PC-9 (cell line): ENCODE measurements around the gene MIEN1. TPM values are rescaled to one million over a fixed set of nuclear protein-coding genes. Genes with fewer than 3 reads are reported as not detected.

Experiments
- BruUV-seq: library from RNA; stranded (reverse); fragments of 400-500 nt; replicated peaks from 2 replicates; lab custom pipeline; 2021; lab: Mats Ljungman, UMichigan
- CTCF ChIA-PET: fragments of 300-600 bp; sonication (Branson Sonifier 250); formaldehyde crosslinking; loops from one replicate; lab custom pipeline; 2022; ENCODE audit warnings: antibody characterized with exemption; lab: Charles Lee
- POLR2A ChIA-PET: fragments of 300-600 bp; sonication (Branson Sonifier 250); formaldehyde crosslinking; loops from one replicate; lab custom pipeline; 2022; ENCODE audit warnings: antibody characterized with exemption; ENCODE audit not compliant: unreplicated experiment; lab: Charles Lee
- DNase-seq, 2 experiments: peaks; one replicate each; pipeline versions ENCODE4 v3.0.0 to v3.0.0-alpha.2; 2015 to 2022; ENCODE audit warnings: mixed read lengths in 1 of 2
- H2AFZ ChIP-seq: fragments of 200-600 bp; sonication (generic); 2 replicates; pipeline ENCODE4 v1.8.1; 2017; ENCODE audit warnings: antibody characterized with exemption
- H3F3A ChIP-seq: fragments of 200-600 bp; sonication (generic); 2 replicates; pipeline ENCODE4 v1.8.1; 2017; ENCODE audit warnings: antibody characterized with exemption, mild to moderate bottlenecking, low read depth; ENCODE audit not compliant: insufficient read depth
- H3K27ac ChIP-seq: fragments of 200-600 bp; sonication (generic); 2 replicates; pipeline ENCODE4 v1.6.1; 2016; ENCODE audit warnings: mixed run types
- H3K27me3 ChIP-seq: fragments of 200-600 bp; sonication (generic); 2 replicates; pipeline ENCODE4 v1.6.1; 2016; ENCODE audit warnings: low read depth, mixed run types; ENCODE audit not compliant: insufficient read depth
- H3K36me3 ChIP-seq: fragments of 200-600 bp; sonication (generic); 2 replicates; pipeline ENCODE4 v1.6.1; 2016; ENCODE audit warnings: low read depth, mixed run types
- H3K4me1 ChIP-seq: fragments of 200-600 bp; sonication (generic); replicated peaks from 2 replicates; pipeline ENCODE4 v1.6.1; 2016; ENCODE audit warnings: mixed run types; ENCODE audit not compliant: insufficient read depth
- H3K4me2 ChIP-seq: fragments of 200-600 bp; sonication (generic); 2 replicates; pipeline ENCODE4 v1.6.1; 2017; ENCODE audit warnings: mixed run types
- H3K4me3 ChIP-seq: fragments of 200-600 bp; sonication (generic); 2 replicates; pipeline ENCODE4 v1.6.1; 2016; ENCODE audit warnings: mixed run types
- H3K79me2 ChIP-seq: fragments of 200-600 bp; sonication (generic); 2 replicates; pipeline ENCODE4 v1.6.1; 2017; ENCODE audit warnings: low read depth, mixed run types
- H3K9me2 ChIP-seq: fragments of 200-600 bp; sonication (generic); 2 replicates; pipeline ENCODE4 v1.8.1; 2017; ENCODE audit warnings: mild to moderate bottlenecking; ENCODE audit not compliant: insufficient read depth
- H3K9me3 ChIP-seq: fragments of 200-600 bp; sonication (generic); 2 replicates; pipeline ENCODE4 v1.8.1; 2016; ENCODE audit warnings: low read depth; ENCODE audit not compliant: insufficient read depth
- H4K20me1 ChIP-seq: fragments of 200-600 bp; sonication (generic); 2 replicates; pipeline ENCODE4 v1.8.1; 2017; ENCODE audit not compliant: insufficient read depth
- EZH2 ChIP-seq: fragments of 200-600 bp; sonication (generic); IDR thresholded peaks from 2 replicates; pipeline ENCODE4 v1.8.0; 2017; ENCODE audit warnings: antibody characterized with exemption, low read depth
- intact Hi-C: fragments of 100-400 bp; cut with micrococcal nuclease; formaldehyde crosslinking; loops from one replicate; pipeline ENCODE4 v1.10.0; 2022; ENCODE audit not compliant: unreplicated experiment
- total RNA-seq: library from RNA; stranded (reverse); gene quantifications from 2 replicates; pipeline ENCODE4 v1.2.3, GENCODE V29; 2021
- TF ChIP-seq, protein P1 (sequence below): fragments of 200-600 bp; sonication (generic); conservative IDR thresholded peaks from 2 replicates; pipeline ENCODE4 v1.6.1; 2017; ENCODE audit warnings: mixed run types, antibody characterized with exemption, mild to moderate bottlenecking, moderate library complexity

MIEN1 gene
- total RNA-seq, 1 experiment from 2014 or later = 49.2 TPM

DNA sequence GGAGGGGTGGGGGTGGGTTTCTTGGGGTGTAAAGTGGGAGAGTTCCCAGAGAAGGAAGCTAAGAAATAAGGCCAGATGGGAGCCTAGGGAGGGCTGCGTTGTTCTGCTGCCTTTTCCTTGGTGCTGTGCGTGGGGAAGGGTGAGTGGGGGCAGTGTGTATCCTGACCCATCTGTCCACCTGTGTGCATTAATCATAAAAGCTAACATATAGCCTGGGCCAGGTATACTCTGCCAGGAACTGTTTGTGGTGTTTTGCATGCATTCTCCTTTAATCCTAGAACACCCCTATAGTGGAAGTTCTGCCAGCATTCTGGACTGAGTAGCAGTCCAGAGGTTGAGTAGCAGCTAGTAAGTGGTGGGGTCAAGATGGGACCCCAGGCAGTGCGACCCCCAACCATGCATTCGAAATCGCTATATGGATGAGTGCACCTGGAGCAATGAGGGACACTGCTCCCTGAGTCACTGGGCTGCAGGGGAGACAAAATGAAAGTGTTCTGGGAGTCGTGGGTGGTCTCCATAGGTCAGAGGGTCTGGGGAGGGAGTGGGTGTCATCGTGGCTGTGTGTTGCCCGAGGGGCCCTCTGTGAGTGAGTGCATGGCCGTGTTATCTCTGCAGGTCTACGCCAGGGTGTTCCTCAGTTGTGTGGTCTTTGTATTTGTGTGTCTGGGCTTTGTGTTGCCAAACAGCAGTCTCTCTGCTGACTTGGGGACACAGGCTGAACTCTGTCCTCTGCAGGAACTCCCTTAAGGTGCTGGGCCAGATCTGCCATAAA, 29.1 kb downstream of the MIEN1 start:
- Histone ChIP-seq H3F3A (peaks cover 42% of the 10 kb centered on the region), H3K9me2 (no peaks in the 10 kb centered on the region), H4K20me1 (peaks cover 6% of the 10 kb centered on the region; the same call in 1 of the 2 replicates), H3K4me1 (peaks cover 58% of the 10 kb centered on the region), H3K4me3 (peak overlapping the region; percentile 71), H3K27me3 (no peaks in the 10 kb centered on the region), H3K79me2 (peaks cover 60% of the 10 kb centered on the region), H3K9me3 (no peaks in the 10 kb centered on the region), H3K36me3 (no peaks in the 10 kb centered on the region), H3K4me2 (peak overlapping the region; percentile 73), H3K27ac (no peak overlapping the region), H2AFZ (no peak overlapping the region)
- TSS peak; percentile 36 for BruUV-seq
- intact Hi-C loops = no loop called here
- POLR2A ChIA-PET = interaction anchor here (0.8 kb wide), 1 partner anchor 17 kb away, joined by 3 read pairs; no protein-coding TSS in a partner anchor
- DNase-seq = peak in 1 of 2 experiments; percentile 12
- CTCF ChIA-PET = interaction anchor here (0.5 to 1.2 kb wide), 4 partner anchors 20 to 80 kb away, joined by 3 to 7 read pairs (median 5); no protein-coding TSS in a partner anchor
- TF ChIP-seq, protein P1, sequence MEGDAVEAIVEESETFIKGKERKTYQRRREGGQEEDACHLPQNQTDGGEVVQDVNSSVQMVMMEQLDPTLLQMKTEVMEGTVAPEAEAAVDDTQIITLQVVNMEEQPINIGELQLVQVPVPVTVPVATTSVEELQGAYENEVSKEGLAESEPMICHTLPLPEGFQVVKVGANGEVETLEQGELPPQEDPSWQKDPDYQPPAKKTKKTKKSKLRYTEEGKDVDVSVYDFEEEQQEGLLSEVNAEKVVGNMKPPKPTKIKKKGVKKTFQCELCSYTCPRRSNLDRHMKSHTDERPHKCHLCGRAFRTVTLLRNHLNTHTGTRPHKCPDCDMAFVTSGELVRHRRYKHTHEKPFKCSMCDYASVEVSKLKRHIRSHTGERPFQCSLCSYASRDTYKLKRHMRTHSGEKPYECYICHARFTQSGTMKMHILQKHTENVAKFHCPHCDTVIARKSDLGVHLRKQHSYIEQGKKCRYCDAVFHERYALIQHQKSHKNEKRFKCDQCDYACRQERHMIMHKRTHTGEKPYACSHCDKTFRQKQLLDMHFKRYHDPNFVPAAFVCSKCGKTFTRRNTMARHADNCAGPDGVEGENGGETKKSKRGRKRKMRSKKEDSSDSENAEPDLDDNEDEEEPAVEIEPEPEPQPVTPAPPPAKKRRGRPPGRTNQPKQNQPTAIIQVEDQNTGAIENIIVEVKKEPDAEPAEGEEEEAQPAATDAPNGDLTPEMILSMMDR = no peak
- no peak for TF ChIP-seq EZH2

- H3K4me3 ChIP-seq = peak overlapping the region; percentile 71
- H3K9me3 ChIP-seq = no peaks in the 10 kb centered on the region
- H3K4me1 ChIP-seq = peaks cover 51% of the 10 kb centered on the region
- H3K9me2 ChIP-seq = no peaks in the 10 kb centered on the region
- POLR2A ChIA-PET = interaction anchor here (0.5 to 1.0 kb wide), 6 partner anchors 9 to 30 kb away, joined by 3 to 7 read pairs (median 4); partner anchors contain the start of gene MIEN1
- peaks cover 6% of the 10 kb centered on the region; the same call in 1 of the 2 replicates for H4K20me1 ChIP-seq
- peaks cover 58% of the 10 kb centered on the region for H3K79me2 ChIP-seq
- DNase-seq = peak in 1 of 2 experiments; percentile 12
- H3K27ac ChIP-seq = peak overlapping the region; percentile 20; the same call in 1 of the 2 replicates
- peak overlapping the region; percentile 80 for H2AFZ ChIP-seq
- no peaks in the 10 kb centered on the region for H3K36me3 ChIP-seq
- peaks cover 39% of the 10 kb centered on the region for H3F3A ChIP-seq
- TF ChIP-seq, protein P1 = no peak
- TF ChIP-seq EZH2 = no peak
- BruUV-seq = no TSS peak
- H3K27me3 ChIP-seq = no peaks in the 10 kb centered on the region
- H3K4me2 ChIP-seq = peak overlapping the region; percentile 73
- intact Hi-C loops = no loop called here
- CTCF ChIA-PET = interaction anchor here (0.5 to 1.2 kb wide), 4 partner anchors 21 to 79 kb away, joined by 3 to 5 read pairs (median 4); no protein-coding TSS in a partner anchor
Observed at GRCh38 chr17:39700148-39700987, 30.0 kb downstream of the MIEN1 start.

- POLR2A ChIA-PET = interaction anchor here (0.5 to 1.0 kb wide), 6 partner anchors 8 to 1989 kb away, joined by 3 to 7 read pairs (median 4); partner anchors contain the start of genes MIEN1 and PGAP3
Observed at GRCh38 chr17:39699818-39700147, 30.5 kb downstream of the MIEN1 start, which contains the start of gene ERBB2. Gene ERBB2 (plus strand): TSS chr17:39700064. CDS start chr17:39700239, 175 bp downstream.

More at GRCh38 chr17:39699818-39700147, 30.5 kb downstream of the MIEN1 start, which contains the start of gene ERBB2:
- Histone ChIP-seq H3K79me2 (peaks cover 52% of the 10 kb centered on the region), H3F3A (peaks cover 39% of the 10 kb centered on the region), H4K20me1 (peaks cover 6% of the 10 kb centered on the region; the same call in 1 of the 2 replicates), H2AFZ (peak within 1 kb of the TSS; percentile 80), H3K9me2 (no peaks in the 10 kb centered on the region), H3K9me3 (no peaks in the 10 kb centered on the region), H3K27ac (peak within 1 kb of the TSS; percentile 20), H3K4me1 (peaks cover 45% of the 10 kb centered on the region), H3K27me3 (no peaks in the 10 kb centered on the region), H3K36me3 (no peaks in the 10 kb centered on the region), H3K4me3 (peak within 1 kb of the TSS; percentile 71), H3K4me2 (peak within 1 kb of the TSS; percentile 73)
- CTCF ChIA-PET = interaction anchor here (0.6 to 1.2 kb wide), 4 partner anchors 46 to 78 kb away, joined by 3 to 9 read pairs (median 4); no protein-coding TSS in a partner anchor
- no peak for TF ChIP-seq EZH2
- TF ChIP-seq, protein P1 = no peak
- intact Hi-C loops = no loop called here
- no TSS peak for BruUV-seq
- DNase-seq = peak; percentile 66 to 71
